Stimulated activated naive CD8-positive, alpha-beta T cell treated with anti-CD3 and anti-CD28 coated beads, Interleukin-15, amount 100 ng/mL, for 72 hours (primary cell): ENCODE measurements around the gene TRIM52.

ENCODE experiments used
- ATAC-seq: fragments of 150-1000 bp; cut with Tn5 transposase; 2 replicates; pipeline ENCODE4 v1.10.0; 2021; ENCODE audit warnings: mild to moderate bottlenecking, moderate library complexity
- DNase-seq, 2 donors: peaks; one replicate each; pipeline ENCODE4 v3.0.0; 2021 to 2022
- H3K27ac Mint-ChIP-seq, 2 donors: one replicate each; pipeline ENCODE4 v1.8.0; 2022; ENCODE audit warnings: mild to moderate bottlenecking in 2 of 2, mixed read lengths in 2 of 2, moderate library complexity in 2 of 2
- H3K27me3 Mint-ChIP-seq: one replicate; pipeline ENCODE4 v1.8.0; 2022; ENCODE audit warnings: mixed read lengths
- H3K4me1 Mint-ChIP-seq: one replicate; pipeline ENCODE4 v1.8.0; 2022; ENCODE audit warnings: mild to moderate bottlenecking, mixed read lengths
- H3K4me3 Mint-ChIP-seq, 2 donors: one replicate each; pipeline ENCODE4 v1.8.0; 2022; ENCODE audit warnings: mild to moderate bottlenecking in 2 of 2, mixed read lengths in 2 of 2, moderate library complexity in 1 of 2
- H3K9me3 Mint-ChIP-seq, 2 donors: one replicate each; pipeline ENCODE4 v1.8.0; 2022; ENCODE audit warnings: mixed read lengths in 2 of 2

TRIM52 gene

GRCh38 chr5:181265092-181265671, 4.2 kb upstream of the TRIM52 start:
- DNase-seq (no peak), ATAC-seq (no peak)
- no peaks in the 10 kb centered on the region for H3K9me3 Mint-ChIP-seq
- H3K4me1 Mint-ChIP-seq, result peaks cover 10% of the 10 kb centered on the region
- no peak overlapping the region for H3K4me3 Mint-ChIP-seq
- H3K27me3 Mint-ChIP-seq, result no peaks in the 10 kb centered on the region
- H3K27ac Mint-ChIP-seq, result no peak overlapping the region

- H3K4me1 Mint-ChIP-seq, result peaks cover 25% of the 10 kb centered on the region
- DNase-seq (no peak), ATAC-seq (no peak)
- no peaks in the 10 kb centered on the region for H3K9me3 Mint-ChIP-seq
- no peaks in the 10 kb centered on the region for H3K27me3 Mint-ChIP-seq
- H3K27ac Mint-ChIP-seq, result no peak overlapping the region
- H3K4me3 Mint-ChIP-seq, result peak overlapping the region in 1 of 2 donors; percentile 9
Observed at GRCh38 chr5:181263633-181264032, 2.7 kb upstream of the TRIM52 start.

- peaks cover 45% of the 10 kb centered on the region for H3K4me1 Mint-ChIP-seq
- DNase-seq (peak; percentile 78 to 80), ATAC-seq (peak; percentile 67)
- no peaks in the 10 kb centered on the region for H3K27me3 Mint-ChIP-seq
- peak overlapping the region; percentile 94 to 97 for H3K27ac Mint-ChIP-seq
- H3K4me3 Mint-ChIP-seq, result peak overlapping the region; percentile 97 to 99
- H3K9me3 Mint-ChIP-seq, result no peaks in the 10 kb centered on the region
Observed at GRCh38 chr5:181261320-181262049, 542 bp upstream of the TRIM52 start.

GRCh38 chr5:181259974-181260719, 796 bp downstream of the TRIM52 start:
- H3K27me3 Mint-ChIP-seq, result no peaks in the 10 kb centered on the region
- peak overlapping the region; percentile 97 to 99 for H3K4me3 Mint-ChIP-seq
- ATAC-seq, result no peak
- no peaks in the 10 kb centered on the region for H3K9me3 Mint-ChIP-seq
- peak overlapping the region; percentile 94 to 97 for H3K27ac Mint-ChIP-seq
- H3K4me1 Mint-ChIP-seq, result peaks cover 57% of the 10 kb centered on the region
- DNase-seq, result no peak

GRCh38 chr5:181259283-181259682, 1.7 kb downstream of the TRIM52 start:
- Mint-ChIP-seq H3K4me1 (peaks cover 60% of the 10 kb centered on the region), H3K27me3 (no peaks in the 10 kb centered on the region), H3K9me3 (no peaks in the 10 kb centered on the region), H3K4me3 (peak overlapping the region; percentile 97 to 99), H3K27ac (no peak overlapping the region)
- no peak for DNase-seq
- no peak for ATAC-seq

- no peak for ATAC-seq
Observed at GRCh38 chr5:181258576-181258975, 2.4 kb downstream of the TRIM52 start.

GRCh38 chr5:181255836-181256578, 4.9 kb downstream of the TRIM52 start:
- H3K4me3 Mint-ChIP-seq, result peak overlapping the region in 1 of 2 donors; percentile 13
- H3K4me1 Mint-ChIP-seq, result peaks cover 73% of the 10 kb centered on the region
- no peak overlapping the region for H3K27ac Mint-ChIP-seq
- DNase-seq, result no peak
- H3K9me3 Mint-ChIP-seq, result no peaks in the 10 kb centered on the region
- no peaks in the 10 kb centered on the region for H3K27me3 Mint-ChIP-seq
- ATAC-seq, result no peak

More at GRCh38 chr5:181258576-181258975, 2.4 kb downstream of the TRIM52 start:
- Mint-ChIP-seq H3K4me1 (peaks cover 60% of the 10 kb centered on the region), H3K27ac (no peak overlapping the region), H3K4me3 (peak overlapping the region; percentile 97 to 99), H3K27me3 (no peaks in the 10 kb centered on the region), H3K9me3 (no peaks in the 10 kb centered on the region)
- DNase-seq, result no peak

GRCh38 chr5:181255276-181255675, 5.7 kb downstream of the TRIM52 start:
- no peaks in the 10 kb centered on the region for H3K9me3 Mint-ChIP-seq
- peaks cover 80% of the 10 kb centered on the region for H3K4me1 Mint-ChIP-seq
- no peak overlapping the region for H3K4me3 Mint-ChIP-seq
- ATAC-seq, result no peak
- DNase-seq, result no peak
- H3K27ac Mint-ChIP-seq, result no peak overlapping the region
- H3K27me3 Mint-ChIP-seq, result no peaks in the 10 kb centered on the region

- Mint-ChIP-seq H3K27ac (peak overlapping the region; percentile 36 to 56), H3K4me1 (peaks cover 67% of the 10 kb centered on the region), H3K9me3 (no peaks in the 10 kb centered on the region), H3K27me3 (no peaks in the 10 kb centered on the region), H3K4me3 (peak overlapping the region; percentile 98 to 99)
- ATAC-seq (no peak), DNase-seq (no peak)
Observed at GRCh38 chr5:181248277-181248676, 12.7 kb downstream of the TRIM52 start.

- DNase-seq (peak; percentile 62 to 80), ATAC-seq (peak; percentile 48)
- peaks cover 70% of the 10 kb centered on the region for H3K4me1 Mint-ChIP-seq
- peak overlapping the region; percentile 98 to 99 for H3K4me3 Mint-ChIP-seq
- H3K9me3 Mint-ChIP-seq, result no peaks in the 10 kb centered on the region
- H3K27ac Mint-ChIP-seq, result peak overlapping the region; percentile 96 to 100
- H3K27me3 Mint-ChIP-seq, result no peaks in the 10 kb centered on the region
Observed at GRCh38 chr5:181246276-181247049, 14.5 kb downstream of the TRIM52 start.

GRCh38 chr5:181245427-181246275, 15.3 kb downstream of the TRIM52 start:
- Mint-ChIP-seq H3K4me3 (peak overlapping the region; percentile 98 to 99), H3K27me3 (no peaks in the 10 kb centered on the region), H3K4me1 (peaks cover 70% of the 10 kb centered on the region), H3K9me3 (no peaks in the 10 kb centered on the region), H3K27ac (peak overlapping the region; percentile 96 to 100)
- ATAC-seq, result peak; percentile 0
- no peak for DNase-seq

- Mint-ChIP-seq H3K9me3 (no peaks in the 10 kb centered on the region), H3K27me3 (no peaks in the 10 kb centered on the region), H3K4me1 (peaks cover 61% of the 10 kb centered on the region), H3K4me3 (peak within 1 kb of the TSS; percentile 98 to 99), H3K27ac (peak within 1 kb of the TSS; percentile 99 to 100)
- DNase-seq (peak; percentile 86 to 90), ATAC-seq (peak; percentile 76)
Observed at GRCh38 chr5:181243564-181244343, 17.2 kb downstream of the TRIM52 start, which contains the start of gene RACK1. RACK1 (minus strand) TSS chr5:181243906; CDS start chr5:181243800, 106 bp downstream.

- Mint-ChIP-seq H3K27me3 (no peaks in the 10 kb centered on the region), H3K9me3 (no peaks in the 10 kb centered on the region), H3K27ac (peak overlapping the region; percentile 99 to 100), H3K4me3 (peak overlapping the region; percentile 98 to 99), H3K4me1 (peaks cover 61% of the 10 kb centered on the region)
- DNase-seq (no peak), ATAC-seq (peak; percentile 2)
Observed at GRCh38 chr5:181243018-181243563, 17.9 kb downstream of the TRIM52 start.
